ENCODE measurements around the gene SLMAP. TPM values are rescaled to one million over a fixed set of nuclear protein-coding genes. Genes with fewer than 3 reads are reported as not detected.

Gene SLMAP, protein sequence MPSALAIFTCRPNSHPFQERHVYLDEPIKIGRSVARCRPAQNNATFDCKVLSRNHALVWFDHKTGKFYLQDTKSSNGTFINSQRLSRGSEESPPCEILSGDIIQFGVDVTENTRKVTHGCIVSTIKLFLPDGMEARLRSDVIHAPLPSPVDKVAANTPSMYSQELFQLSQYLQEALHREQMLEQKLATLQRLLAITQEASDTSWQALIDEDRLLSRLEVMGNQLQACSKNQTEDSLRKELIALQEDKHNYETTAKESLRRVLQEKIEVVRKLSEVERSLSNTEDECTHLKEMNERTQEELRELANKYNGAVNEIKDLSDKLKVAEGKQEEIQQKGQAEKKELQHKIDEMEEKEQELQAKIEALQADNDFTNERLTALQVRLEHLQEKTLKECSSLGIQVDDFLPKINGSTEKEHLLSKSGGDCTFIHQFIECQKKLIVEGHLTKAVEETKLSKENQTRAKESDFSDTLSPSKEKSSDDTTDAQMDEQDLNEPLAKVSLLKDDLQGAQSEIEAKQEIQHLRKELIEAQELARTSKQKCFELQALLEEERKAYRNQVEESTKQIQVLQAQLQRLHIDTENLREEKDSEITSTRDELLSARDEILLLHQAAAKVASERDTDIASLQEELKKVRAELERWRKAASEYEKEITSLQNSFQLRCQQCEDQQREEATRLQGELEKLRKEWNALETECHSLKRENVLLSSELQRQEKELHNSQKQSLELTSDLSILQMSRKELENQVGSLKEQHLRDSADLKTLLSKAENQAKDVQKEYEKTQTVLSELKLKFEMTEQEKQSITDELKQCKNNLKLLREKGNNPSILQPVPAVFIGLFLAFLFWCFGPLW
- 29.7 and 40.2 TPM in 2 replicates for polyA plus RNA-seq (2011; rRNA removed)
- polyA minus RNA-seq (2011; rRNA and poly(A)+ RNA removed) = 71.4 and 77.8 TPM in 2 replicates

DNA sequence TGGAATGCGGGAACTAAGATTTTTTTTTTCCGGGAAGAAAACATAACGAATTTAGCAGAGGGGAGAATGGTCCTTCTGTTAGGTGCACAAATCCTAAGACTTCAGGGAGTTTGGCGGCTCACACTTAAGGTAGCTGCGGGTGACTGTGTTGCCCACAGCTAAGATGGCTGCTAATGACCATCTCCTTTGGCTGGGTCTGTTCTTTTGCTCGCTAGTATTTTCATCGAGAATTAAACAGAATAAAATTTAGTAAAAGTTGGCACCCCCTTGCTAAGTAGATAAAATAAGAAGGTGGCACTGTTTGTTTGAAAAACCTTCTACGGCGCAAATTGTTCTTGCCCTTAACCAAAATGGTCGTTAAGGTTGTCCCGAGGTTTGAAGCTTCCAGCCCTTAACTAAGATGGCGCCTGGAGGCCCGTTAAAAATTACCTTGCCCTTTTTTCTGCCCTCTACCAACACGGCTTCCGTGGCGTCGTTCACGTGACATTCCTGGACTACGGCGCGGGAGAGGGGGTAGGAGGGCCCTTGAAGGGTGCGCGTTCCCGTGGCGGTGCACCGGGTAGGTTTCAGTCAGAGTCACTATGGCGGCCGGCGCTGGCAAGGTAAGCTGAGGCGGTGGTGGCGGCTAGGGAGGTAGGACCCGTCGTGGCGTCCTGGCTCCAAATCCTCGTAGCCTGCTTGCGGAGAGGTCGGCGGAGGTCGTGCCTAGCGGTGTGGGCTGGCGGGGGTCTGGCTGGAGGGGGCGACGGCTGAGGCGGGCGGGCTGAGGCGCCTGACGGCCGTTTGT is at the start of gene SLMAP:
Gene SLMAP, plus strand, starts transcription at position 569 of the 787 bp plus-strand sequence. CDS start 1,343 bp downstream, outside the sequence.
- H3K4me3 ChIP-seq (ENCODE audit: low read depth, low read length) = peak within 1 kb of the TSS; percentile 80
- ChIA-PET CTCF (no interaction called here), POLR2A (interaction anchor here (0.5 to 1.7 kb wide), 9 partner anchors 25 to 200 kb away, joined by 3 to 14 read pairs (median 3); partner anchors contain the start of genes ARF4, DENND6A and PDE12)
- TF ChIP-seq, protein P1, sequence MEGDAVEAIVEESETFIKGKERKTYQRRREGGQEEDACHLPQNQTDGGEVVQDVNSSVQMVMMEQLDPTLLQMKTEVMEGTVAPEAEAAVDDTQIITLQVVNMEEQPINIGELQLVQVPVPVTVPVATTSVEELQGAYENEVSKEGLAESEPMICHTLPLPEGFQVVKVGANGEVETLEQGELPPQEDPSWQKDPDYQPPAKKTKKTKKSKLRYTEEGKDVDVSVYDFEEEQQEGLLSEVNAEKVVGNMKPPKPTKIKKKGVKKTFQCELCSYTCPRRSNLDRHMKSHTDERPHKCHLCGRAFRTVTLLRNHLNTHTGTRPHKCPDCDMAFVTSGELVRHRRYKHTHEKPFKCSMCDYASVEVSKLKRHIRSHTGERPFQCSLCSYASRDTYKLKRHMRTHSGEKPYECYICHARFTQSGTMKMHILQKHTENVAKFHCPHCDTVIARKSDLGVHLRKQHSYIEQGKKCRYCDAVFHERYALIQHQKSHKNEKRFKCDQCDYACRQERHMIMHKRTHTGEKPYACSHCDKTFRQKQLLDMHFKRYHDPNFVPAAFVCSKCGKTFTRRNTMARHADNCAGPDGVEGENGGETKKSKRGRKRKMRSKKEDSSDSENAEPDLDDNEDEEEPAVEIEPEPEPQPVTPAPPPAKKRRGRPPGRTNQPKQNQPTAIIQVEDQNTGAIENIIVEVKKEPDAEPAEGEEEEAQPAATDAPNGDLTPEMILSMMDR (IDR thresholded peaks at IDR 0.05; ENCODE audit: low read depth, low read length) = no peak
- peak within 1 kb of the TSS; percentile 73 for H3K27ac ChIP-seq (ENCODE audit: low read depth, low read length)
- DNase-seq (ENCODE audit: low read depth, low spot score) = peak; percentile 89
- H3K9me3 ChIP-seq (ENCODE audit: control insufficient read depth, insufficient read depth, low read length) = no peaks in the 10 kb centered on the region; the same call in 1 of the 2 replicates
- no peaks in the 10 kb centered on the region for H3K27me3 ChIP-seq (ENCODE audit: control insufficient read depth, insufficient read depth, low read length)

DNA sequence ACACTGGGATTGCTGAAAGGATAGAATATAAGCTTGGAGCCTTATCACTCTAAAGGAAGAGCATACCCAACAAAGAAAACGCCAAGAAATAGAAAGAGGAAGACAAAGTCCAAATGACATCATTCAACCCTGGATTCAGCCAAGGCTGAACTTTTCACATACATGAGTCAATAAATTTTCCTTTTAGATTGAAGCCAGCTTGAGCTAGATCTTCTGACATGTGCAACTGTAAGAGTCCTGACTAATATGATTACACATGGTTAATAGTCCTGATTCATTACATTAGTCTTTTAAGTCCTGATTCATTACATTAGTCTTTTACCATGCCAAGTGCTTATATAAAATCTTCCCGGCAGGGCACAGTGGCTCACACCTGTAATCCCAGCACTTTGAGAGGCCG is 49.6 kb upstream of the SLMAP start:
- H3K27ac ChIP-seq (ENCODE audit: low read depth, low read length) = no peak overlapping the region
- ChIA-PET POLR2A (no interaction called here), CTCF (interaction anchor here (1.0 kb wide), 1 partner anchor 147 kb away, joined by 3 read pairs; no protein-coding TSS in a partner anchor)
- TF ChIP-seq, protein P1 (IDR thresholded peaks at IDR 0.05; ENCODE audit: low read depth, low read length) = no peak
- peak; percentile 47 for DNase-seq (ENCODE audit: low read depth, low spot score)
- H3K4me3 ChIP-seq (ENCODE audit: low read depth, low read length) = no peak overlapping the region
- H3K9me3 ChIP-seq (ENCODE audit: control insufficient read depth, insufficient read depth, low read length) = no peaks in the 10 kb centered on the region
- H3K27me3 ChIP-seq (ENCODE audit: control insufficient read depth, insufficient read depth, low read length) = no peaks in the 10 kb centered on the region

DNA sequence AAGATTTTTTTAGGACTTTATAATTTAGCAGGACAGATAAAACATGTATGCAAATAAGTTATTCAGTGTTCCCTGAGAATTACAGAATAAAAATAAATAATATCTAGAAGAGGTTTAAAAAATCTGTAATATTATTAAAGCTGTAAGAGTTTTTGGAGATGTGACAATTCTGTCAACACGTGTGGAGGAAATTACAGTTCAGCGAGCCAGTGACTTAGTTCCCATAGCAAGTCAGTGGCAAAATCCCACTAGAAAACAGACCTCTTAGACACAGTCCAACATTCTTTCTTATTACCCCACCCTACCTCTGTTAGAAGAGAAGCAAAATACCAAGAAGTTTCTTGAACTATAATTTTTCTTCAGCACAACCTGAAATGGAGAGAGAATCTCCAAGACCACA is 47.1 kb upstream of the SLMAP start:
- H3K4me3 ChIP-seq (ENCODE audit: low read depth, low read length) = no peak overlapping the region
- H3K9me3 ChIP-seq (ENCODE audit: control insufficient read depth, insufficient read depth, low read length) = no peaks in the 10 kb centered on the region
- no peaks in the 10 kb centered on the region for H3K27me3 ChIP-seq (ENCODE audit: control insufficient read depth, insufficient read depth, low read length)
- ChIA-PET CTCF (no interaction called here), POLR2A (no interaction called here)
- DNase-seq (ENCODE audit: low read depth, low spot score) = no peak
- H3K27ac ChIP-seq (ENCODE audit: low read depth, low read length) = no peak overlapping the region
- TF ChIP-seq, protein P1 (IDR thresholded peaks at IDR 0.05; ENCODE audit: low read depth, low read length) = no peak

DNA sequence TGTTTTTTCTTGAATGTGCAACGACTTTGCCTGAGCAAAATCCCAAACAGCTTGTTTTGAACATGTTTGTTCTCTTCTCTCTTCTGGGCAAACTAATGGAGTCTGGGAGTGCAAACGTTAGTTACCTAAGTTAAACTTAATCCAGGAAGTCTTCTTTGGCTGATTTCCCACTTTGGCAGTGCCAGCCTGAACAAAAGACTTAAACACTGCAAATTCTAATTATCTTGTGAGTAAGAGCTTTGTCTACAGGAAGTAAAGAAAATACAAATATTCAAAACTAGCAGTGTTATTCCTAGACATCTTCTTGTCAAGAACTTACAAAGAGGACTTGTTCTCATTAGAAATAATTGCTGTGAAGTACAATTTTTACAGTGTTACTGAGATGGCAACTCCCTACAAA is 46.5 kb upstream of the SLMAP start:
- Histone ChIP-seq H3K27ac (ENCODE audit: low read depth, low read length) (no peak overlapping the region), H3K9me3 (ENCODE audit: control insufficient read depth, insufficient read depth, low read length) (no peaks in the 10 kb centered on the region), H3K27me3 (ENCODE audit: control insufficient read depth, insufficient read depth, low read length) (no peaks in the 10 kb centered on the region), H3K4me3 (ENCODE audit: low read depth, low read length) (no peak overlapping the region)
- DNase-seq (ENCODE audit: low read depth, low spot score) = no peak
- TF ChIP-seq, protein P1 (IDR thresholded peaks at IDR 0.05; ENCODE audit: low read depth, low read length) = no peak
- POLR2A ChIA-PET = no interaction called here
- CTCF ChIA-PET = no interaction called here
